Stimulated activated CD4-positive, alpha-beta T cell treated with anti-CD3 and anti-CD28 coated beads, Interleukin-15, amount 100 ng/mL, for 48 hours (primary cell): ENCODE data around the gene INSC.

Experiments
- DNase-seq, 2 donors: peaks; one replicate each; pipeline ENCODE4 v3.0.0-alpha.2; 2020; ENCODE audit warnings: low read depth in 2 of 2

The INSC gene

GRCh38 chr11:15185021-15185420 is 70.3 kb downstream of the INSC start:
- DNase-seq, result no peak

GRCh38 chr11:15186146-15186545 is 71.4 kb downstream of the INSC start:
- DNase-seq, result no peak

GRCh38 chr11:15189189-15189588 is 74.5 kb downstream of the INSC start:
- DNase-seq, result no peak

- DNase-seq, result no peak
Measured at GRCh38 chr11:15189641-15190365, 75.1 kb downstream of the INSC start.

- no peak for DNase-seq
Measured at GRCh38 chr11:15190611-15191010, 75.9 kb downstream of the INSC start.

- no peak for DNase-seq
Measured at GRCh38 chr11:15192005-15192556, 77.4 kb downstream of the INSC start.

GRCh38 chr11:15194671-15195415 is 80.1 kb downstream of the INSC start:
- DNase-seq, result no peak

- DNase-seq, result no peak
Measured at GRCh38 chr11:15195454-15196200, 80.9 kb downstream of the INSC start.

- no peak for DNase-seq
Measured at GRCh38 chr11:15196704-15197103, 82.0 kb downstream of the INSC start.

GRCh38 chr11:15197696-15198095 is 83.0 kb downstream of the INSC start:
- DNase-seq, result no peak

GRCh38 chr11:15198284-15198683 is 83.6 kb downstream of the INSC start:
- DNase-seq, result no peak

- DNase-seq, result no peak
Measured at GRCh38 chr11:15199693-15200092, 85.0 kb downstream of the INSC start.

GRCh38 chr11:15200696-15201095 is 86.0 kb downstream of the INSC start:
- DNase-seq, result no peak

- no peak for DNase-seq
Measured at GRCh38 chr11:15201586-15201985, 86.9 kb downstream of the INSC start.

GRCh38 chr11:15202626-15203025 is 87.9 kb downstream of the INSC start:
- DNase-seq, result no peak

GRCh38 chr11:15204711-15205110 is 90.0 kb downstream of the INSC start:
- no peak for DNase-seq

GRCh38 chr11:15206791-15207190 is 92.1 kb downstream of the INSC start:
- DNase-seq, result no peak

GRCh38 chr11:15208378-15209222 is 93.9 kb downstream of the INSC start:
- DNase-seq, result peak; percentile 62 to 67

- DNase-seq, result no peak
Measured at GRCh38 chr11:15212876-15213275, 98.2 kb downstream of the INSC start.

GRCh38 chr11:15213471-15214231 is 98.9 kb downstream of the INSC start:
- no peak for DNase-seq

GRCh38 chr11:15215005-15215404 is 100.3 kb downstream of the INSC start:
- DNase-seq, result no peak
